Adrenal gland (tissue), 12 donors: ENCODE results near the gene SIVA1. TPM values are rescaled to one million over a fixed set of nuclear protein-coding genes. Genes with fewer than 3 reads are reported as not detected.

Source experiments
- DNase-seq, 7 donors: peaks; one replicate each; pipeline ENCODE4 v3.0.0-alpha.2; 2019 to 2020
- H3K27ac ChIP-seq, 5 donors: fragments of 200-600 bp; sonication (generic) in 4 of 5; 1 replicate in 3 of 5; 2 replicates in 2 of 5; pipeline versions ENCODE4 v1.5.1 to v1.8.0; 2016 to 2020; ENCODE audit warnings: mild to moderate bottlenecking in 1 of 5
- H3K27me3 ChIP-seq: fragments of 200-600 bp; 2 replicates; pipeline ENCODE4 v1.8.0; 2021
- H3K36me3 ChIP-seq, 2 donors: fragments of 200-600 bp; replicated peaks in 1 of 2; 1 replicate in 1 of 2; 2 replicates in 1 of 2; pipeline versions ENCODE4 v1.5.1 to v1.8.0; 2018 to 2022
- H3K4me1 ChIP-seq, 2 donors: fragments of 200-600 bp; replicated peaks in 1 of 2; 1 replicate in 1 of 2; 2 replicates in 1 of 2; pipeline versions ENCODE4 v1.5.1 to v1.8.0; 2018 to 2021
- H3K4me3 ChIP-seq, 4 donors: fragments of 200-600 bp; sonication (generic) in 3 of 4; one replicate each; pipeline ENCODE4 v1.5.1; 2016 to 2018
- H3K9me3 ChIP-seq, 3 donors: fragments of 200-600 bp; sonication (generic) in 1 of 3; replicated peaks in 1 of 3; 1 replicate in 2 of 3; 2 replicates in 1 of 3; pipeline versions ENCODE4 v1.5.1 to v1.8.0; 2016 to 2021
- POLR2A ChIP-seq, 2 donors: fragments of 450-650 bp; IDR thresholded peaks; one replicate each; pipeline ENCODE4 v1.6.1; 2017; ENCODE audit warnings: antibody characterized with exemption in 2 of 2, mild to moderate bottlenecking in 2 of 2, moderate library complexity in 1 of 2
- WGBS, 4 donors: extraction: QIAGEN DNeasy Blood & Tissue Kit in 2 of 4; methylation state at CpG; one replicate each; pipeline versions ENCODE4 v1.1.5 to v1.1.7; 2013 to 2017; 5-methylcytosine and 5-hydroxymethylcytosine counted together
- intact Hi-C, 2 donors: fragments of 100-400 bp; cut with DNase I; formaldehyde crosslinking; loops; one replicate each; pipeline versions ENCODE4 v1.14.1 to v1.15.0; 2022 to 2023
- polyA plus RNA-seq, 3 donors: library from polyadenylated mRNA; stranded (reverse); fragments of 200-250 nt in 2 of 3; fragments of 350-450 nt in 1 of 3; fragmentation: Illumina TruSeq in 1 of 3; extraction: RNeasy Lipid Tissue Mini Kit (QIAGEN cat#74804) in 1 of 3; gene quantifications; one replicate each; pipeline ENCODE4 v1.2.3, GENCODE V29; 2013 to 2014
- total RNA-seq, 9 donors: library from RNA; depleted of rRNA in 4 of 9; stranded (reverse); fragments of >200 nt in 4 of 9; fragments of 120-200 nt in 1 of 9; fragmentation: NEBNext Ultra II Directional in 1 of 9; extraction: Animal tissue kit (Norgen Biotek cat#: 25700) in 1 of 9; gene quantifications; one replicate each; pipeline versions ENCODE4 v1.1.0 to v1.2.4, GENCODE V29; 2013 to 2023
- TF ChIP-seq, protein P1 (sequence below), 6 experiments: fragments of 450-650 bp in 4 of 6; fragments of 200-600 bp in 2 of 6; sonication (generic) in 1 of 6; IDR thresholded peaks; 1 replicate in 5 of 6; 2 replicates in 1 of 6; pipeline versions ENCODE4 v1.5.1 to v1.8.0; 2016 to 2021; ENCODE audit warnings: antibody characterized with exemption in 6 of 6, mild to moderate bottlenecking in 2 of 6, moderate library complexity in 1 of 6
- donor health status: healthy with polysubstance abuse.
- donor health status: Bipolar disorder and iron deficiency.
- donor health status: DM: yes; HTN: yes; CAD: no.
- donor health status: DM: no; HTN: no; CAD: no.
- donor health status: DM: no; HTN: no; CAD: no.
- donor health status: DM: yes; HTN: yes; CAD: no.

The SIVA1 gene
- total and polyA plus RNA-seq, 12 donors: 2.0 to 294 (median 83.2) TPM

DNA sequence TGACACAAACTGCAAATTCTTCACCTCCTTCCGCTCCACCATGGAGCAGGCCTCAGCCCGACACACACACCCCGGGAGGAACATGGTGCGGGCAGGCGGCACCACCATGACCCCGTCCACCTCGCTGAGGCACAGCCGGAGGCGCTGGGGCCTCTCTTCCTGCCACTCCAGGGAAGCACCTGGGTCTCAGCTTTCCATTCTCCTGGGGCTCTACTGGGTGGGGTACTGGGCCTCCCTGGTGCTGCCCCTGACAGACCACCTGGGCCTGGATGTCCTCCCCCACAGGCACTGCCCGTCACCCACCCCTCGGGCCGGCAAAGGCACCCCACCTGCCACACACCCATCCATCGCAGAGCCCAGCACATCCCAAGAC is 32.7 kb downstream of the SIVA1 start:
- WGBS, 4 donors: 79 to 95% (median 84%) methylated on average over 4 to 13 of the region's 13 CpGs
- intact Hi-C loops: no loop called here
- peak overlapping the region in 2 of 5 donors; percentile 17 to 57 for H3K27ac ChIP-seq
- H3K4me3 ChIP-seq: no peak overlapping the region
- H3K4me1 ChIP-seq: peaks cover 23 to 54% of the 10 kb centered on the region in 2 donors
- no peak for DNase-seq
- H3K36me3 ChIP-seq: peaks cover 0 to 11% of the 10 kb centered on the region in 2 donors
- no peaks in the 10 kb centered on the region for H3K27me3 ChIP-seq
- TF ChIP-seq, protein P1, sequence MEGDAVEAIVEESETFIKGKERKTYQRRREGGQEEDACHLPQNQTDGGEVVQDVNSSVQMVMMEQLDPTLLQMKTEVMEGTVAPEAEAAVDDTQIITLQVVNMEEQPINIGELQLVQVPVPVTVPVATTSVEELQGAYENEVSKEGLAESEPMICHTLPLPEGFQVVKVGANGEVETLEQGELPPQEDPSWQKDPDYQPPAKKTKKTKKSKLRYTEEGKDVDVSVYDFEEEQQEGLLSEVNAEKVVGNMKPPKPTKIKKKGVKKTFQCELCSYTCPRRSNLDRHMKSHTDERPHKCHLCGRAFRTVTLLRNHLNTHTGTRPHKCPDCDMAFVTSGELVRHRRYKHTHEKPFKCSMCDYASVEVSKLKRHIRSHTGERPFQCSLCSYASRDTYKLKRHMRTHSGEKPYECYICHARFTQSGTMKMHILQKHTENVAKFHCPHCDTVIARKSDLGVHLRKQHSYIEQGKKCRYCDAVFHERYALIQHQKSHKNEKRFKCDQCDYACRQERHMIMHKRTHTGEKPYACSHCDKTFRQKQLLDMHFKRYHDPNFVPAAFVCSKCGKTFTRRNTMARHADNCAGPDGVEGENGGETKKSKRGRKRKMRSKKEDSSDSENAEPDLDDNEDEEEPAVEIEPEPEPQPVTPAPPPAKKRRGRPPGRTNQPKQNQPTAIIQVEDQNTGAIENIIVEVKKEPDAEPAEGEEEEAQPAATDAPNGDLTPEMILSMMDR (IDR thresholded peaks at IDR 0.05): no peak
- TF ChIP-seq POLR2A (IDR thresholded peaks at IDR 0.05): no peak
- H3K9me3 ChIP-seq: no peaks in the 10 kb centered on the region

DNA sequence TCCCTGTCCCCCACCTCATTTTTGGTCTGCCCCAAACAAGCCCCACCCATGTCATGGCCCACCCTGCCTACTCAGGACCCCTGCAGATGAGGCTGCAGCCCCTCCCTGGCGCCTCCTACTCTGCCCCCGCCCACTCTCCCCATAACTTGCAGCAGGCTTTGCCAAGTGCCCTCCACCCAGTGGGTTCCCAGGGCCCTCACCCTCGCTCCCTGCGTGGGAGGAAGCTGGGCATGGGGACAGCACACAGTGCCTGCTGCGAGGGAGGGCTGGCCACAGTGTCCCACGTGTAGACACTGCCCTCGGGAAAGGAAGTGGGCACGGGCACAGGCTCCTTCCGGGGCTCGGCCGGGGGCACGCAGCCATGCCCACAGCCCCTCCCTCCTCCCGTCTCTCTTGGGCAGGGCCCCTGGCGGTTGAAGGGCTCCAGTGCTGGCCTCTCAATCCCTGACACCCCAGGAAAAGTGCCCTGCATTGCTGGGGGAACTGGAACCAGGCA is 33.2 kb downstream of the SIVA1 start:
- H3K27ac ChIP-seq: peak overlapping the region in 2 of 5 donors; percentile 12 to 57
- peaks cover 0 to 13% of the 10 kb centered on the region in 2 donors for H3K36me3 ChIP-seq
- no peak for TF ChIP-seq POLR2A (IDR thresholded peaks at IDR 0.05)
- TF ChIP-seq, protein P1 (IDR thresholded peaks at IDR 0.05): peak in 1 of 6 experiments; percentile 20
- WGBS, 4 donors: 38 to 76% (median 53%) methylated on average over 2 to 13 of the region's 14 CpGs
- no peak for DNase-seq
- intact Hi-C loops: no loop called here
- H3K4me1 ChIP-seq: peaks cover 23 to 59% of the 10 kb centered on the region in 2 donors
- no peaks in the 10 kb centered on the region for H3K9me3 ChIP-seq
- H3K4me3 ChIP-seq: no peak overlapping the region
- H3K27me3 ChIP-seq: no peaks in the 10 kb centered on the region

DNA sequence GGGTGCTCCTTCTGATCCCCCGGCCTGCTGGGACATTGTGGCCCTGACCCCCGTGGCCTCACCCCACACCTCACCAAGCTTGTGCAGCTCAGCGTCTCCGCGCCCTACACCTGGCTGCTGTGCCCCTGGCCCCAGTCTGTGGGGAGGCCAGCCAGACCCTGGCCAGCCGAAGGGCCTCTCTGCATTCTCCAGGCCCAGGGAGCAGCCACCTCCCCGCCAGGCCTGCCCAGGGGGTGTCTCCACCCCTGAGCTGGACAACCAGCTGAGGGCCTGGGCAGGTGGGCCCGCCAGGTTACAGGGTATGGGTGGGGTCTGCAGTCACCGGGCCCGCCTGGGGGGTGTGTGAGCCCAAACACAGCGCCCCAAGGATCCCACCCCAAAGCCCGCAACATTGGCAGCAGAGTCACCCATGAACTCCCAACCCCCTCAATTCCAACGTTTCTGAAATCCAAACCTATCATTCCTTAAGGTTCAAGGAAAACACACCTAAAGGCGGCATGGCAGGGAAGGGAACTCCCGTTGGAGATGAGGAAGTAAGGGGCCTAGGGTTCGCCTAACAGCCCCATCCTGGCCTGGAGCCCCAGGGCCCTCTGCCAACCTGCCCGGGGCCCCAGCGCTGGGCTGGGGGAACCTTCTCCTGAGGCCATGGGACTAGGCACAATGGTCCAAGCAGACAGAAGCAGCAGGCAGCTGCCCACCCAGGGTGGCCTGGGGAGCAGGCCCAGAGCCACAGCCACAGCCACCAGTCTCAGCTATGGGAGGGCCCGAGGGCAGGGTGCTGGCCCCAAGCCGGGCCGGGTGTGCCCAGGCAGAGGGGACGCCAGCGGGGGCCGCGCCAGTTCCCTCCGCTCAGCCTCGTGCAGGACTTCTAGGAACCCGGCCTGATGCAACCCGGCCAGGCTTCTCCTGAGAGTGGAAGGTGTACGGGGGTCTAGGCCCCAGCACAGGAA is 34.1 kb downstream of the SIVA1 start:
- no peak for DNase-seq
- no peaks in the 10 kb centered on the region for H3K27me3 ChIP-seq
- TF ChIP-seq POLR2A (IDR thresholded peaks at IDR 0.05): no peak
- TF ChIP-seq, protein P1 (IDR thresholded peaks at IDR 0.05): no peak
- intact Hi-C loops: no loop called here
- H3K36me3 ChIP-seq: peaks cover 0 to 20% of the 10 kb centered on the region in 2 donors
- 73 to 78% (median 76%) methylated on average over 16 to 30 of the region's 30 CpGs for WGBS, 4 donors
- H3K4me3 ChIP-seq: no peak overlapping the region
- peak overlapping the region in 3 of 5 donors; percentile 2 to 97 (median 92) for H3K27ac ChIP-seq
- H3K9me3 ChIP-seq: no peaks in the 10 kb centered on the region
- peaks cover 29 to 66% of the 10 kb centered on the region in 2 donors for H3K4me1 ChIP-seq

DNA sequence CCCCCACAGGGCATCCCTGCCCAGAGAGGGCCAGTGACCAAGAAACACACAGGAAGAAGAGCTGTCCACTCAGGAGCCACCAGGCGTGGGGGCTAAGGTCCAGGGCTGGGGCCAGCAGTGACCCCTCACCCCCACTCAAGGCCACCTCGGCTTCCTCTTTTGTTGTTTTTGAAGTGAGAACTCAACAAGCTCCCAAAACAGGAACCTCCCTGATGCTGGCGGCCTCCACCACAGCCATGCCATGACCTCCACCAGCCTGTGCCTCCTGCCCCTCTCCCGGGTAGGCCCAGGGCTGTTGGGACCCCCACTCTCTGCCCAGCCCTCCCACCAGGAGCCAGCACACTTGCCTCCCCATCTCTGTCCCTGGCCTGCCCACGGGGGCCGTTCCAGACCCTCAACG is 34.8 kb downstream of the SIVA1 start:
- 54 to 69% (median 64%) methylated on average over 4 to 7 of the region's 7 CpGs for WGBS, 4 donors
- Histone ChIP-seq H3K27me3 (no peaks in the 10 kb centered on the region), H3K4me3 (no peak overlapping the region), H3K27ac (peak overlapping the region in 3 of 5 donors; percentile 4 to 97 (median 92)), H3K9me3 (no peaks in the 10 kb centered on the region), H3K4me1 (peaks cover 36 to 74% of the 10 kb centered on the region in 2 donors), H3K36me3 (peaks cover 0 to 21% of the 10 kb centered on the region in 2 donors)
- no peak for DNase-seq
- TF ChIP-seq POLR2A (IDR thresholded peaks at IDR 0.05): no peak
- intact Hi-C loops: no loop called here
